ENCODE measurements around the gene PNPO.

- TF ChIP-seq CTCF (IDR thresholded peaks at IDR 0.05; ENCODE audit: low read length) = no peak
- no peak for TF ChIP-seq EZH2 (IDR thresholded peaks at IDR 0.05; ENCODE audit: borderline replicate concordance, low read length)
Observed at GRCh38 chr17:47899643-47900042, 41.7 kb upstream of the PNPO start.

Data from OCI-LY1 (cell line).